GM11168 (cell line): ENCODE data around the gene FHL2.

Experiments
- in situ Hi-C: fragments of 300-500 bp; cut with MboI; formaldehyde crosslinking; loops from one replicate; pipeline ENCODE4 v1.12.0; 2022; ENCODE audit warnings: low sequenced_read_pairs; ENCODE audit not compliant: unreplicated experiment

Gene FHL2

DNA sequence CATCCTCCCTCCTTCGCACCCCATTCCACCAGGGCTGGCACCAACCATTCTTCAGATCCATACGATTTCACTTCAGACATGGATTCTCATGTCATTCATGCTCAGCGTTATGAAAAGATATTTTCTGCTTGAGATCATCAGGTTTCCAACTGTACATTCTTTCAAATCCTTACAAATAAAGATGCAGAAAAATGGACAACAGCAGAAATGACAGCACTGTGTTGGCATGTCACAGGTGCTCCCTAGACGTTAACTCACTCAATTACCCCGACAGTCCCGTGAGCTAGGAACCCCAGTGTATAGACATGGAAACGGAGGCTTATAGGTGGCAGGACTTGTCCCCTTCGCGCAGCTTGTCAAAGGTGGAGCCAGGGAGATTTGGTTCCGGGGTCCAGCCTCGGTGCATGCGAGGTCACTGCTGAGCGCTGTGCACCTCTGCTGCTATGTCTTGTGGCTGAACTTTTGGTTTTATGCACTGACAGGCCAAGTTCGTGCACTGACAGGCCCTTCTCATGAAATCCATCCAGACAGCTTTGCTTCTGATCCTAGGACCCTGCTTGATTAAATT is 17.7 kb downstream of the FHL2 start:
- in situ Hi-C loops: no loop called here

DNA sequence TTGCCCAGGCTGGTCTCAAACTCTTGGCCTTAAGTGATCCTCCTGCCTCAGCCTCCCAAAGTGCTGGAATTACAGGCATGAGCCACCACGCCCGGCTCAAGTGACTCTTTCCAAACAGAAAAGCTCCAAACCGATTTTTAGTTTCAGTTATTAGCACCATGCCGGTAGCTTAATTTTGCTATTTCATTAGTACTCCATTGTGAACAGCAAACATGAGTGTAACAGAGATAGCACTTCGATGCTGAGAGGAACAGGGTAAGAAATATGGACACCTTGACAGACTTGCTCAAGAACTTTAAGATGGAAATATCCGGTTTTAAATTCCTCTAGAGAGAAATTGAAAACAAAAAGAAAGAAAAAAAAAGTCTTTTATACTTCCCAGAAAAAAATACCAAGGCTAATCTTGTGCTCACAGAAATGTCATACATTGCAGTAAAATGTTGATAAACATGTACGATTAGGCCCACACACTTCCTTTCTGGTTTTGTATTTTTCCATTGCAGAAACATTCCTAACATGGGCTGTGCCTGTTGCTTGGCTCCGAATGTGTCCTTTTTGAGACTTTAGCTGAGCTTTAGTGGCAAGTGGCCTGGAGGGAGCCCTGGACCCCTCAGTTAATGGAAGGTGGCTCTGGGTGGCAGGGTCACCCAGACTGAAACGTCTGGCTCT is 18.3 kb downstream of the FHL2 start:
- in situ Hi-C loops: no loop called here

GRCh38 chr2:105379741-105380186 is 19.1 kb downstream of the FHL2 start:
- in situ Hi-C loops: no loop called here

DNA sequence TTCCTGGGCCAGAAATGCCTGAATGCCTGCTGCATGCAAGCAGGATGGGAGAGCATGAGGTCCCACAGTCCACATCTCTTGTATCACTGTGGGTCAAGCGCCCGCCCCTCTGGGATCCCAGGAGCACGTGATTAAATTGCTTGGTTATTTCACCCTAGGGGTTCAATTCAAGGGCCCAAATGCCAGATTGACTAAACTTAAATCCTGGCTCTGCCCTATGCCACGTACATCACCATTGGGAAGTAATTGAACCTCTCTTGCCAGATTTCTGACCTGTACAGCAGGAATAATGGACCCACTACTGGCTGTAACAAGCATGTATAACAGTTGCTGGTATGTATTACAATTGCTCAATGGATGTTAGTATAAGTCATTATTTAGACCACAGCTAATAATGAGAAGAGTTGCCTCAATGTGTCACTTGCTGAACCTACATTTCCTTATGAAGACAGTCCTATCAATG is 19.9 kb downstream of the FHL2 start:
- in situ Hi-C loops: no loop called here

GRCh38 chr2:105378276-105378840 is 20.5 kb downstream of the FHL2 start:
- in situ Hi-C loops: no loop called here

- in situ Hi-C loops: no loop called here
Measured at GRCh38 chr2:105377871-105378270, 21.0 kb downstream of the FHL2 start.

DNA sequence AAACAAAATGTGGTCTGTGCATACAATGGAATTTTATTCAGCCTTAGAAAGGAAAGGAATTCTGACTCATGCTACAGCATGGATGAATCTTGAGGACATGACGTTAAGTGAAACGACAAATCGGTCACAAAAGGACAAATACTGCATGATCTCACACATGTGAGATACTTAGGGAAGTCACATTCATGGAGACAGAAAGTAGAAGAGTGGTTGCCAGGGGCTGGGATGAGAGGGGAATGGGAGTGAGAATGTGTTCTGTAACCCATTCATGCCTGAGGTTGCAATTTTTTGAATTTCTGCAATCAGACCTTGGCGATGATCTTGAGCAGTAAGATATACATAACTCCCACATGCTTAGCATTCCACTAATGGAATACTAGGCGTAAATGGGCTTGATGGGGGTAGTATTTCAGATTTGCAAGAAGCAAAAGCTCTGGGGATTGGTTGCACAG is 22.0 kb downstream of the FHL2 start:
- in situ Hi-C loops: no loop called here

DNA sequence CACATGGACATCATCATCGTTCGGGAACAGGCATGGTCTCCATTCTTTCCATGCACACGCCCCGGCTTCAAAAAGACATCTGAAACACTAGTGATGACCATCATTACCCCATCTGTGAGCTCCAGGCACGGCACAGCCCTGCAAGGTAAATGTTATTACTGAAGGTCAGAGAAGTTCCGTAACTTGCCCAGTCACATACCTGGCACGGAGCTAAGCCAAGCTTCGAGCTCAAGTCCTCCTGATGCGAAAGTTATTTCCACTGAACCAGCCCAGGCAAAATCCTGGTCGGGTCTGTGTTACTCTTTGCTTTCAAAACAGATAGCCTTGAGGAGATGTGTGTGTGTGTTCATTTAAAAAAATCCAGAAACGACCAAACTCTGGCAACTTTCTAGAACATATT is 22.8 kb downstream of the FHL2 start:
- in situ Hi-C loops: no loop called here

GRCh38 chr2:105375001-105375561 is 23.8 kb downstream of the FHL2 start:
- in situ Hi-C loops: no loop called here

GRCh38 chr2:105373895-105374401 is 24.9 kb downstream of the FHL2 start:
- in situ Hi-C loops: loop anchor here (5.0 kb wide), 1 partner anchor 158 kb away; no protein-coding TSS in a partner anchor

DNA sequence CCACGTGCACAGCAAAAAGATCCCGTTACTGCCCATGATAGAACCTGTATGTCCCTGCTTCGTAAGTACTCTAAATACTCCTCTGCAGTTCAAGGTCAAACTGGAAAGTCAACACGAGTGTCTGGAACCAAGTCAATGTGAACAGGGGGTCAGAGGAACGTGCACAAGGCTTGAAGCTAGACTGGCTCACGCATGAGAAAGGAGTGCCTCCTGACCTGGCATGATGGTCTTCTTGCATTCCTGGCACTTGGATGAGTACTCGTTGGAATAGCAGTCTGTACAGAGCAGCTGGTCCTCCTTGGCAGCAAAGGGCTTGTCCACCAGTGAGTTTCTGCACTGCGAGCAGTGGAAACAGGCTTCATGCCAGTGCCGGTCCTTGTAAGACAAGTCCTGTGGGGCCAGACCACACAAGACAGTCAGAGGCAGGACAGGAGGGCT is 25.5 kb downstream of the FHL2 start:
- in situ Hi-C loops: loop anchor here (5.0 kb wide), 1 partner anchor 159 kb away; no protein-coding TSS in a partner anchor

DNA sequence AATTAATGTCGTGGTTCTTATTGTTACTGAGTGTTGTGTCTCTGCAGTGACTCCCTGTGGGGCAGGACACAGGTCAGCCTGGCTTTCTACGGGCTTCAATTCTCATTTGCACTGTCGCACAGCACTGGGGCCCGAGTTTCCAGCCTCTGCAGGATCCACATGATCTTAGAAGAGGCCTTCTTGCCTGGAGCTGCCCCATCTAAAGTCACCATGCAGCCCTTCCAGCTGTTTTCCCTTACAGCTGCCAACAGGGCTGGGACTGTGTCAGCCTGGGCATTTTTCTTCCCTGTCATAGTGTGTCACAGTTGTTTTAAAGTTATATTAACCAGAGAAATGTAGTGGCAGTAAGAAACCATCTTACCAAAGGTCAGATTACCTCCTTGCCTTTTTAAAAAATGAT is 27.0 kb downstream of the FHL2 start:
- in situ Hi-C loops: loop anchor here (5.0 kb wide), 1 partner anchor 160 kb away; no protein-coding TSS in a partner anchor

- in situ Hi-C loops: loop anchor here (5.0 kb wide), 1 partner anchor 161 kb away; no protein-coding TSS in a partner anchor
Measured at GRCh38 chr2:105371156-105371555, 27.7 kb downstream of the FHL2 start.

DNA sequence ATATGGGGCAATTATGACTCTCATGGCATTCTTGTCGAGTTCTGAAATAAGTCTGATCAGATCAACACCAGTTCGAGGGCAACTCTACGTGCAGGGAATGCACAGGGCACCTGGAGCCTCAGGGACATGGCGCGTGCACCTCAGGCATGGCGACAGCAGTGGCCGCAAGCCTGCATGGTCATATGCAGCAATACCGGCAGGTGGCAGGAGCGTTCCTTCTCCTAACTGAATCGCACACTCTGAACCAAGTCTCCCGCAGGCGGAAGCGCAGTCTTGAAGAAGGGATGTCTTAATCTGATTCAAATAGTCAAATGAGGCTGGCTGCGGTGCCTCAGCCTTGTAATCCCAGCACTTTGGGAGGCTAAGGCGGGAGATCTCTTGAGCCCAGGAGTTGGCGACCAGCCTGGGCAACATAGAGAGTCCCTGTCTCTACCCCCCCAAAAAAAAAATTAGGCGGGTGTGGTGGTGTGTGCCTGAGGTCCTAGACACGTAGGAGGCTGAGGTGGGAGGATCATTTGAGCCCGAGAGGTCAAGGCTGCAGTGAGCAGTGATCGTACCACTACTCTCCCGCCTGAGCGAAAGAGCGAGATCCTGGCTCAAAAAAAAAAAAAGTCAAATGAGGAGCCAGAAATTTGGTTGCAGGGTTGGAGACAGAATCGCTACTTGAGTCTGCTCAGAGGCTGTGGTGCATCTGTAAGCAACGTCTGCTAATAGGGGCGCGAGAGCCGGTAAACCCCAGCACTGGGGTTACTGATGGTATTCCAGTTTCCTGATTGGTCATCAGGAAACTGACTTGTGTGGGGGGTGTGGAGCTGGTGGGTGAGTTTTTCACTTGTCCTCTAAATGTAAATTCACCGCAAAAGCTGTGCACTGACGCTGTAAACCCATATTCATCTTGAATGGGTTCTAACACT is 28.8 kb downstream of the FHL2 start:
- in situ Hi-C loops: loop anchor here (5.0 kb wide), 1 partner anchor 162 kb away; no protein-coding TSS in a partner anchor

- in situ Hi-C loops: no loop called here
Measured at GRCh38 chr2:105368759-105369408, 30.0 kb downstream of the FHL2 start.

DNA sequence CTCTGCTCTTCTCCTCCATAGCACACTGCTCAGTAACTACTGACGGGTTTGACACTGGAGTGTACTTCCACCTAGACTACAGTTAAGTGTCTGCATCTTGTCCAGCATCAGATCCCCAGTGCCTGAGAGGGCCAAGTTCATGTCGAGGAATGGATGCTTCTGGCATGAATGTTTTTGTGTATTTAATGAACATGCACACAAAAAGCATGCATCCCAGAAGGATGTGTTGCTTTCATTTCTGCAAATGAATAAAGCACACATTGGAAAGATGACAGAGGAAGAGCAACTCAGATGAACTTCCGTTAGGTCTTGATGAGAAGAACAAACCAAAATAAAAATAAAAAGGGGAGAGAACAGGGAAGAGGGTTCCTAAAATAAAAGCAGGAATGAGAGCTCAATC is 33.6 kb downstream of the FHL2 start:
- in situ Hi-C loops: no loop called here

GRCh38 chr2:105364436-105365139 is 34.3 kb downstream of the FHL2 start:
- in situ Hi-C loops: no loop called here

- in situ Hi-C loops: no loop called here
Measured at GRCh38 chr2:105362862-105363591, 35.8 kb downstream of the FHL2 start.
